Endothelial cell of umbilical vein (primary cell): ENCODE results near the gene TMEM158. TPM values are rescaled to one million over a fixed set of nuclear protein-coding genes. Genes with fewer than 3 reads are reported as not detected.

ENCODE experiments used
- BruUV-seq: library from RNA; stranded (reverse); fragments of 400-500 nt; replicated peaks from 2 replicates; lab custom pipeline; 2021; lab: Mats Ljungman, UMichigan
- CTCF ChIA-PET: fragments of 300-600, 350-600 bp; sonication (Branson Sonifier 250); formaldehyde crosslinking; loops from one replicate; lab custom pipeline; 2021; ENCODE audit warnings: antibody characterized with exemption, inconsistent platforms; lab: Charles Lee
- POLR2A ChIA-PET: fragments of 300-600, 350-600 bp; sonication (Branson Sonifier 250); formaldehyde crosslinking; loops from one replicate; lab custom pipeline; 2021; ENCODE audit warnings: antibody characterized with exemption, inconsistent platforms; lab: Charles Lee
- DNase-seq: peaks from one replicate; pipeline ENCODE4 v3.0.0-alpha.2; 2011; ENCODE audit warnings: low read depth, low spot score
- FAIRE-seq: peaks from 2 replicates; lab custom pipeline; 2011; peaks lifted over from hg19 to GRCh38; lab: Jason Lieb, UNC
- H2AFZ ChIP-seq: 2 replicates; pipeline ENCODE4 v1.6.0; 2012; ENCODE audit warnings: low read depth, low read length, control low read depth, inconsistent platforms
- H3K27ac ChIP-seq: 2 replicates; pipeline ENCODE4 v1.5.1; 2011; ENCODE audit warnings: low read depth, mild to moderate bottlenecking, control low read depth, low read length, moderate library complexity; ENCODE audit not compliant: insufficient read depth
- H3K27me3 ChIP-seq, 2 experiments: 2 replicates each; pipeline versions ENCODE4 v1.6.0 to v1.6.1; 2011; ENCODE audit warnings: low read length in 2 of 2, mixed read lengths in 1 of 2; ENCODE audit not compliant: control insufficient read depth in 2 of 2, insufficient read depth in 2 of 2
- H3K36me3 ChIP-seq, 2 experiments: 2 replicates in 1 of 2; 3 replicates in 1 of 2; pipeline ENCODE4 v1.5.1; 2011; ENCODE audit warnings: low read length in 2 of 2, mild to moderate bottlenecking in 1 of 2, moderate library complexity in 1 of 2; ENCODE audit not compliant: control insufficient read depth in 2 of 2, insufficient read depth in 2 of 2; ENCODE audit errors: extremely low read depth in 1 of 2
- H3K4me1 ChIP-seq: 3 replicates; pipeline ENCODE4 v1.5.1; 2011; ENCODE audit warnings: mild to moderate bottlenecking, low read length; ENCODE audit not compliant: control insufficient read depth, insufficient read depth; ENCODE audit errors: extremely low read depth
- H3K4me2 ChIP-seq: 2 replicates; pipeline ENCODE4 v1.6.1; 2011; ENCODE audit warnings: low read length, control low read depth, mixed read lengths; ENCODE audit not compliant: insufficient read depth
- H3K4me3 ChIP-seq, 3 experiments: fragments of 200-600 bp in 1 of 3; sonication (generic), shearing (Covaris generic) in 1 of 3; replicated peaks in 1 of 3; 2 replicates each; pipeline ENCODE4 v1.5.1; 2011 to 2016; ENCODE audit warnings: control low read depth in 3 of 3, low read length in 3 of 3, mild to moderate bottlenecking in 2 of 3, inconsistent platforms in 1 of 3, low read depth in 1 of 3, moderate library complexity in 1 of 3; ENCODE audit not compliant: insufficient read depth in 1 of 3
- H3K79me2 ChIP-seq: 2 replicates; pipeline ENCODE4 v1.6.0; 2012; ENCODE audit warnings: low read length, inconsistent platforms; ENCODE audit not compliant: control insufficient read depth, insufficient read depth
- H3K9ac ChIP-seq: replicated peaks from 2 replicates; pipeline ENCODE3; 2011; ENCODE audit warnings: low read length, control low read depth; ENCODE audit not compliant: insufficient read depth; ENCODE audit errors: extremely low read depth
- H3K9me1 ChIP-seq: replicated peaks from 3 replicates; pipeline ENCODE4 v1.6.0; 2011; ENCODE audit warnings: mild to moderate bottlenecking, low read length; ENCODE audit not compliant: control insufficient read depth, insufficient read depth; ENCODE audit errors: extremely low read depth
- H3K9me3 ChIP-seq: replicated peaks from 2 replicates; pipeline ENCODE4 v1.5.1; 2012; ENCODE audit warnings: low read length, inconsistent platforms; ENCODE audit not compliant: control insufficient read depth, insufficient read depth
- H4K20me1 ChIP-seq: replicated peaks from 2 replicates; pipeline ENCODE3; 2011; ENCODE audit warnings: mild to moderate bottlenecking, low read length; ENCODE audit not compliant: control insufficient read depth, insufficient read depth; ENCODE audit errors: extremely low read depth
- EZH2 ChIP-seq: IDR thresholded peaks from 2 replicates; pipeline ENCODE4 v1.6.1; 2012; ENCODE audit warnings: borderline replicate concordance, low read depth, mild to moderate bottlenecking, moderate library complexity, low read length, inconsistent platforms; ENCODE audit not compliant: severe bottlenecking
- FOS ChIP-seq: IDR thresholded peaks from 2 replicates; pipeline ENCODE4 v1.6.1; 2011; ENCODE audit warnings: mild to moderate bottlenecking, low read length, moderate library complexity, borderline replicate concordance; ENCODE audit not compliant: insufficient read depth
- GATA2 ChIP-seq: IDR thresholded peaks from 2 replicates; pipeline ENCODE4 v1.7.0; 2011; ENCODE audit warnings: low read depth, mild to moderate bottlenecking, moderate library complexity, mixed read lengths, low read length; ENCODE audit not compliant: insufficient read length, insufficient read depth
- JUN ChIP-seq: IDR thresholded peaks from 2 replicates; pipeline ENCODE4 v1.6.1; 2011; ENCODE audit warnings: borderline replicate concordance, low read depth; ENCODE audit not compliant: insufficient read length, insufficient read depth
- MYC ChIP-seq: IDR thresholded peaks from one replicate; pipeline ENCODE4 v1.6.1; 2011; ENCODE audit warnings: mild to moderate bottlenecking, low read depth, low read length
- POLR2A ChIP-seq: IDR thresholded peaks from 2 replicates; pipeline ENCODE4 v1.6.1; 2012; ENCODE audit warnings: low read depth, mild to moderate bottlenecking, control low read depth, low read length
- POLR2AphosphoS5 ChIP-seq: IDR thresholded peaks from 2 replicates; pipeline ENCODE4 v1.6.1; 2012; ENCODE audit warnings: low read depth, mild to moderate bottlenecking, control low read depth, low read length, moderate library complexity; ENCODE audit not compliant: insufficient read depth
- dilution Hi-C: fragments of 300-500 bp; cut with MboI; formaldehyde crosslinking; loops from one replicate; pipeline ENCODE4 v1.15.0; 2019; ENCODE audit warnings: low sequenced_read_pairs; ENCODE audit not compliant: extremely low pct_ligation_motif_present
- intact Hi-C: fragments of 100-400 bp; cut with micrococcal nuclease; formaldehyde crosslinking; loops from one replicate; pipeline ENCODE4 v1.10.0; 2022
- polyA plus RNA-seq, 4 experiments: library from polyadenylated mRNA; depleted of rRNA in 3 of 4; stranded (reverse) in 3 of 4; unstranded in 1 of 4; fragments of >200 nt; gene quantifications; 2 replicates each; pipeline versions ENCODE4 v1.2.1 to v1.2.3, GENCODE V29; 2011 to 2012; ENCODE audit warnings: missing spikeins in 1 of 4
- total RNA-seq: library from RNA; stranded (reverse); gene quantifications from 2 replicates; pipeline ENCODE4 v1.2.3, GENCODE V29; 2021
- TF ChIP-seq, protein P1 (sequence below), 2 donors: IDR thresholded peaks; 1 replicate in 1 of 2; 2 replicates in 1 of 2; pipeline ENCODE4 v1.5.1; 2011; ENCODE audit warnings: low read length in 2 of 2, mild to moderate bottlenecking in 2 of 2, moderate library complexity in 2 of 2, control low read depth in 1 of 2, inconsistent platforms in 1 of 2, low read depth in 1 of 2; ENCODE audit not compliant: insufficient read depth in 1 of 2; ENCODE audit errors: extremely low read depth in 1 of 2
- TF ChIP-seq, protein P2 (sequence below): IDR thresholded peaks from 2 replicates; pipeline ENCODE4 v1.6.1; 2011; ENCODE audit not compliant: insufficient read depth, insufficient read length

Gene TMEM158
- total and polyA plus RNA-seq, 2 donors (not counting 3 experiments of a cell fraction or from before 2014, with no cell fraction given) = 0.15 to 0.42 TPM

GRCh38 chr3:45267097-45267496, 41.0 kb upstream of the TMEM158 start:
- H3K9ac ChIP-seq = no peak overlapping the region
- H3K27me3 ChIP-seq = peaks cover 0 to 9% of the 10 kb centered on the region in 2 experiments
- POLR2A ChIA-PET = no interaction called here
- H3K9me3 ChIP-seq = no peaks in the 10 kb centered on the region
- no peaks in the 10 kb centered on the region for H4K20me1 ChIP-seq
- CTCF ChIA-PET = no interaction called here
- H3K4me3 ChIP-seq = no peak overlapping the region
- intact Hi-C loops (no loop called here), dilution Hi-C loops (no loop called here)
- no peak overlapping the region for H2AFZ ChIP-seq
- no peaks in the 10 kb centered on the region for H3K36me3 ChIP-seq
- DNase-seq (no peak), FAIRE-seq (no peak)
- H3K79me2 ChIP-seq = no peaks in the 10 kb centered on the region
- H3K9me1 ChIP-seq = no peaks in the 10 kb centered on the region
- no peak overlapping the region for H3K27ac ChIP-seq
- no peak overlapping the region for H3K4me2 ChIP-seq
- no peaks in the 10 kb centered on the region for H3K4me1 ChIP-seq
- no peak for TF ChIP-seq FOS
- no peak for TF ChIP-seq GATA2
- no peak for TF ChIP-seq POLR2A
- TF ChIP-seq POLR2AphosphoS5 = no peak
- TF ChIP-seq, protein P1, sequence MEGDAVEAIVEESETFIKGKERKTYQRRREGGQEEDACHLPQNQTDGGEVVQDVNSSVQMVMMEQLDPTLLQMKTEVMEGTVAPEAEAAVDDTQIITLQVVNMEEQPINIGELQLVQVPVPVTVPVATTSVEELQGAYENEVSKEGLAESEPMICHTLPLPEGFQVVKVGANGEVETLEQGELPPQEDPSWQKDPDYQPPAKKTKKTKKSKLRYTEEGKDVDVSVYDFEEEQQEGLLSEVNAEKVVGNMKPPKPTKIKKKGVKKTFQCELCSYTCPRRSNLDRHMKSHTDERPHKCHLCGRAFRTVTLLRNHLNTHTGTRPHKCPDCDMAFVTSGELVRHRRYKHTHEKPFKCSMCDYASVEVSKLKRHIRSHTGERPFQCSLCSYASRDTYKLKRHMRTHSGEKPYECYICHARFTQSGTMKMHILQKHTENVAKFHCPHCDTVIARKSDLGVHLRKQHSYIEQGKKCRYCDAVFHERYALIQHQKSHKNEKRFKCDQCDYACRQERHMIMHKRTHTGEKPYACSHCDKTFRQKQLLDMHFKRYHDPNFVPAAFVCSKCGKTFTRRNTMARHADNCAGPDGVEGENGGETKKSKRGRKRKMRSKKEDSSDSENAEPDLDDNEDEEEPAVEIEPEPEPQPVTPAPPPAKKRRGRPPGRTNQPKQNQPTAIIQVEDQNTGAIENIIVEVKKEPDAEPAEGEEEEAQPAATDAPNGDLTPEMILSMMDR (IDR thresholded peaks at IDR 0.05; ENCODE audit: extremely low read depth in 1 of 2, insufficient read depth in 1 of 2, low read depth in 1 of 2, low read length in 2 of 2) = no peak
- no peak for TF ChIP-seq JUN
- TF ChIP-seq, protein P2, sequence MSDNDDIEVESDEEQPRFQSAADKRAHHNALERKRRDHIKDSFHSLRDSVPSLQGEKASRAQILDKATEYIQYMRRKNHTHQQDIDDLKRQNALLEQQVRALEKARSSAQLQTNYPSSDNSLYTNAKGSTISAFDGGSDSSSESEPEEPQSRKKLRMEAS = no peak
- TF ChIP-seq EZH2 = no peak
- TF ChIP-seq MYC = no peak
- no TSS peak for BruUV-seq
